Measurements from ENCODE around the gene HLA-E. TPM values are rescaled to one million over a fixed set of nuclear protein-coding genes. Genes with fewer than 3 reads are reported as not detected.

Gene HLA-E
- total and polyA plus RNA-seq, 2 experiments from 2014 or later = 15.6 to 36.0 TPM

DNA sequence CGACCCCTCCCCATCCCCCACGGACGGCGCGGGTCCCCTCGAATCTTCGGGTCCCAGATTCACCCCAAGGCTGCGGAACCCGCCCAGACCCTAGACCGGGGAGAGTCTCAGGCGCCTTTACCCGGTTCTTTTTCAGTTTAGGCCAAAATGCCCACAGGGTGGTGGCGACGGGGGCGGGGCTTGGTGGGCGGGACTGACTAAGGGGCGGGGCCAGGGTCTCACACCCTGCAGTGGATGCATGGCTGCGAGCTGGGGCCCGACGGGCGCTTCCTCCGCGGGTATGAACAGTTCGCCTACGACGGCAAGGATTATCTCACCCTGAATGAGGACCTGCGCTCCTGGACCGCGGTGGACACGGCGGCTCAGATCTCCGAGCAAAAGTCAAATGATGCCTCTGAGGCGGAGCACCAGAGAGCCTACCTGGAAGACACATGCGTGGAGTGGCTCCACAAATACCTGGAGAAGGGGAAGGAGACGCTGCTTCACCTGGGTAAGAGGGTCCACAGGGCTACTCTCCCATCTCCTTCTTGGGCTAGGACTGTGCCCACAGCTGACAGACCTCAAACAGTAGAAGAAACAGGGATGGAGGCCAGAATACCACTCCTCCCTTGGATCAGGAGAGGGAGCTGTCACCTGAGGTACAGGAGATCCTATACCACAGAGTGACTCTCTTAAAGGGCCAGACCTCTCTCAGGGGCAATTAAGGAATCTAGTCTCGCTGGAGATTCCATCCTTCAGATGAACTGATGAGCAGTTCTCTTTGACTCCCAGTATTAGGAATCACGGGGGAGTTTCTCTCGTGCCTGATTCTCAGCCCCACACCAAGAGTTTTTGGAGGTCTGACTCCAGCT lies 942 bp downstream of the HLA-E start:
- no peaks in the 10 kb centered on the region for H3K9me2 ChIP-seq (ENCODE audit: insufficient read depth)

More for the DNA sequence above, 942 bp downstream of the HLA-E start:
- TF ChIP-seq, protein P1, sequence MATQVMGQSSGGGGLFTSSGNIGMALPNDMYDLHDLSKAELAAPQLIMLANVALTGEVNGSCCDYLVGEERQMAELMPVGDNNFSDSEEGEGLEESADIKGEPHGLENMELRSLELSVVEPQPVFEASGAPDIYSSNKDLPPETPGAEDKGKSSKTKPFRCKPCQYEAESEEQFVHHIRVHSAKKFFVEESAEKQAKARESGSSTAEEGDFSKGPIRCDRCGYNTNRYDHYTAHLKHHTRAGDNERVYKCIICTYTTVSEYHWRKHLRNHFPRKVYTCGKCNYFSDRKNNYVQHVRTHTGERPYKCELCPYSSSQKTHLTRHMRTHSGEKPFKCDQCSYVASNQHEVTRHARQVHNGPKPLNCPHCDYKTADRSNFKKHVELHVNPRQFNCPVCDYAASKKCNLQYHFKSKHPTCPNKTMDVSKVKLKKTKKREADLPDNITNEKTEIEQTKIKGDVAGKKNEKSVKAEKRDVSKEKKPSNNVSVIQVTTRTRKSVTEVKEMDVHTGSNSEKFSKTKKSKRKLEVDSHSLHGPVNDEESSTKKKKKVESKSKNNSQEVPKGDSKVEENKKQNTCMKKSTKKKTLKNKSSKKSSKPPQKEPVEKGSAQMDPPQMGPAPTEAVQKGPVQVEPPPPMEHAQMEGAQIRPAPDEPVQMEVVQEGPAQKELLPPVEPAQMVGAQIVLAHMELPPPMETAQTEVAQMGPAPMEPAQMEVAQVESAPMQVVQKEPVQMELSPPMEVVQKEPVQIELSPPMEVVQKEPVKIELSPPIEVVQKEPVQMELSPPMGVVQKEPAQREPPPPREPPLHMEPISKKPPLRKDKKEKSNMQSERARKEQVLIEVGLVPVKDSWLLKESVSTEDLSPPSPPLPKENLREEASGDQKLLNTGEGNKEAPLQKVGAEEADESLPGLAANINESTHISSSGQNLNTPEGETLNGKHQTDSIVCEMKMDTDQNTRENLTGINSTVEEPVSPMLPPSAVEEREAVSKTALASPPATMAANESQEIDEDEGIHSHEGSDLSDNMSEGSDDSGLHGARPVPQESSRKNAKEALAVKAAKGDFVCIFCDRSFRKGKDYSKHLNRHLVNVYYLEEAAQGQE (IDR thresholded peaks at IDR 0.05; ENCODE audit: unreplicated experiment) = no peak
- TF ChIP-seq, protein P2, sequence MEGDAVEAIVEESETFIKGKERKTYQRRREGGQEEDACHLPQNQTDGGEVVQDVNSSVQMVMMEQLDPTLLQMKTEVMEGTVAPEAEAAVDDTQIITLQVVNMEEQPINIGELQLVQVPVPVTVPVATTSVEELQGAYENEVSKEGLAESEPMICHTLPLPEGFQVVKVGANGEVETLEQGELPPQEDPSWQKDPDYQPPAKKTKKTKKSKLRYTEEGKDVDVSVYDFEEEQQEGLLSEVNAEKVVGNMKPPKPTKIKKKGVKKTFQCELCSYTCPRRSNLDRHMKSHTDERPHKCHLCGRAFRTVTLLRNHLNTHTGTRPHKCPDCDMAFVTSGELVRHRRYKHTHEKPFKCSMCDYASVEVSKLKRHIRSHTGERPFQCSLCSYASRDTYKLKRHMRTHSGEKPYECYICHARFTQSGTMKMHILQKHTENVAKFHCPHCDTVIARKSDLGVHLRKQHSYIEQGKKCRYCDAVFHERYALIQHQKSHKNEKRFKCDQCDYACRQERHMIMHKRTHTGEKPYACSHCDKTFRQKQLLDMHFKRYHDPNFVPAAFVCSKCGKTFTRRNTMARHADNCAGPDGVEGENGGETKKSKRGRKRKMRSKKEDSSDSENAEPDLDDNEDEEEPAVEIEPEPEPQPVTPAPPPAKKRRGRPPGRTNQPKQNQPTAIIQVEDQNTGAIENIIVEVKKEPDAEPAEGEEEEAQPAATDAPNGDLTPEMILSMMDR (conservative IDR thresholded peaks at IDR 0.05; ENCODE audit: low read depth in 2 of 2) = peak in 1 of 2 experiments; percentile 22; a peak in 1 of 4 replicates
- no peak for TF ChIP-seq POLR2AphosphoS5 (IDR thresholded peaks at IDR 0.05; ENCODE audit: low read depth)
- TF ChIP-seq ETS1 (IDR thresholded peaks at IDR 0.05) = no peak
- TF ChIP-seq ZNF331 (CRISPR knock-in tag; IDR thresholded peaks at IDR 0.05; ENCODE audit: low read depth) = no peak
- no peak for TF ChIP-seq ZNF114 (CRISPR knock-in tag; IDR thresholded peaks at IDR 0.05)
- no peak for TF ChIP-seq ZNF462 (CRISPR knock-in tag; IDR thresholded peaks at IDR 0.05)
- TF ChIP-seq EZH2phosphoT487 (IDR thresholded peaks at IDR 0.05; ENCODE audit: unreplicated experiment) = no peak
- Mint-ChIP-seq H3K4me3 (peak overlapping the region; percentile 88), H3K27me3 (ENCODE audit: insufficient read depth, low read depth, poor library complexity) (peaks cover 9% of the 10 kb centered on the region), H3K36me3 (ENCODE audit: low read depth) (peaks cover 26% of the 10 kb centered on the region), H3K4me1 (peaks cover 15% of the 10 kb centered on the region), H3K27ac (no peak overlapping the region), H3K9me3 (no peaks in the 10 kb centered on the region)
- DNase-seq (ENCODE audit: low spot score) (peak; percentile 82), ATAC-seq (peak; percentile 80)
- H3K36me3 ChIP-seq (ENCODE audit: insufficient read depth) = no peaks in the 10 kb centered on the region
- H4K20me1 ChIP-seq (replicated peaks; ENCODE audit: insufficient read depth) = peaks cover 8% of the 10 kb centered on the region
- no peaks in the 10 kb centered on the region; the same call in 1 of the 2 replicates for H3K27me3 ChIP-seq (ENCODE audit: insufficient read depth)
- H3F3A ChIP-seq (replicated peaks; ENCODE audit: low read depth) = no peaks in the 10 kb centered on the region
- H2AFZ ChIP-seq = peak overlapping the region; percentile 95
- no peaks in the 10 kb centered on the region for H3K79me2 ChIP-seq (replicated peaks; ENCODE audit: insufficient read depth)
- peak overlapping the region; percentile 62 for H3K4me3 ChIP-seq
- H3K4me2 ChIP-seq = peak overlapping the region; percentile 68
- H3K4me1 ChIP-seq (ENCODE audit: insufficient read depth) = peaks cover 6% of the 10 kb centered on the region; the same call in 1 of the 2 replicates
- no peak overlapping the region for H3K27ac ChIP-seq (ENCODE audit: low read depth)
